Spleen (tissue), 11 donors: ENCODE measurements around the gene ATP8A2. TPM values are rescaled to one million over a fixed set of nuclear protein-coding genes. Genes with fewer than 3 reads are reported as not detected.

Source experiments
- DNase-seq: peaks from one replicate; pipeline ENCODE4 v3.0.0-alpha.2; 2020
- H3K27ac ChIP-seq, 8 donors: fragments of 200-600 bp; sonication (generic) in 7 of 8; 1 replicate in 4 of 8; 2 replicates in 4 of 8; pipeline versions ENCODE4 v1.5.0 to v1.8.0; 2016 to 2021; ENCODE audit warnings: inconsistent platforms in 4 of 8, mild to moderate bottlenecking in 4 of 8, moderate library complexity in 1 of 8
- H3K27me3 ChIP-seq, 7 donors: fragments of 200-600 bp; sonication (generic) in 6 of 7; replicated peaks in 1 of 7; 1 replicate in 4 of 7; 2 replicates in 3 of 7; pipeline versions ENCODE4 v1.5.0 to v1.8.0; 2016 to 2021; ENCODE audit warnings: inconsistent platforms in 3 of 7, mild to moderate bottlenecking in 1 of 7
- H3K36me3 ChIP-seq, 6 donors: fragments of 200-600 bp; sonication (generic) in 5 of 6; 1 replicate in 4 of 6; 2 replicates in 2 of 6; pipeline versions ENCODE4 v1.5.0 to v1.8.0; 2016 to 2021; ENCODE audit warnings: inconsistent platforms in 2 of 6
- H3K4me1 ChIP-seq, 6 donors: fragments of 200-600 bp; sonication (generic) in 5 of 6; 1 replicate in 3 of 6; 2 replicates in 3 of 6; pipeline versions ENCODE4 v1.5.0 to v1.8.0; 2016 to 2021; ENCODE audit warnings: inconsistent platforms in 3 of 6
- H3K4me3 ChIP-seq, 8 donors: fragments of 200-600 bp; sonication (generic) in 7 of 8; 1 replicate in 4 of 8; 2 replicates in 4 of 8; pipeline versions ENCODE4 v1.5.0 to v1.8.0; 2016 to 2021; ENCODE audit warnings: inconsistent platforms in 4 of 8, mild to moderate bottlenecking in 4 of 8, moderate library complexity in 2 of 8
- H3K9me3 ChIP-seq, 8 donors: fragments of 200-600 bp; sonication (generic) in 7 of 8; 1 replicate in 4 of 8; 2 replicates in 4 of 8; pipeline versions ENCODE4 v1.5.0 to v1.8.0; 2016 to 2021; ENCODE audit warnings: inconsistent platforms in 4 of 8
- CTCF ChIP-seq, 11 experiments: fragments of 200-600 bp in 7 of 11; fragments of 450-650 bp in 4 of 11; sonication (generic) in 4 of 11; IDR thresholded peaks in 8 of 11; conservative IDR thresholded peaks in 3 of 11; 1 replicate in 7 of 11; 2 replicates in 4 of 11; pipeline versions ENCODE4 v1.4.0 to v1.8.0; 2016 to 2021; ENCODE audit warnings: antibody characterized with exemption in 11 of 11, inconsistent platforms in 4 of 11, mild to moderate bottlenecking in 1 of 11
- POLR2A ChIP-seq, 3 donors: fragments of 450-650 bp; IDR thresholded peaks; one replicate each; pipeline ENCODE4 v1.5.1; 2017; ENCODE audit warnings: antibody characterized with exemption in 3 of 3, mild to moderate bottlenecking in 1 of 3
- POLR2AphosphoS5 ChIP-seq, 3 donors: sonication (generic); formaldehyde crosslinking; IDR thresholded peaks; one replicate each; pipeline ENCODE4 v1.5.1; 2017; ENCODE audit warnings: antibody characterized with exemption in 3 of 3
- WGBS, 5 donors: extraction: QIAGEN DNeasy Blood & Tissue Kit in 3 of 5; methylation state at CpG; one replicate each; pipeline versions ENCODE4 v1.1.5 to v1.1.7; 2013 to 2018; 5-methylcytosine and 5-hydroxymethylcytosine counted together
- intact Hi-C: fragments of 100-400 bp; cut with DNase I; formaldehyde crosslinking; loops from one replicate; pipeline ENCODE4 v1.15.0; 2023; ENCODE audit warnings: low total_unique reads
- polyA plus RNA-seq, 3 donors: library from polyadenylated mRNA; stranded (reverse); fragments of 200-250 nt; gene quantifications; one replicate each; pipeline ENCODE4 v1.2.1, GENCODE V29; 2013
- total RNA-seq, 7 donors: library from RNA; depleted of rRNA in 3 of 7; stranded (reverse); fragments of >200 nt in 3 of 7; fragmentation: NEBNext Ultra II Directional in 4 of 7; extraction: Animal tissue kit (Norgen Biotek cat#: 25700) in 4 of 7; gene quantifications; one replicate each; pipeline versions ENCODE4 v1.1.0 to v1.2.1, GENCODE V29; 2016 to 2021
- donor health status: healthy with polysubstance abuse.
- donor health status: DM: no; HTN: no; CAD: no; lungs with moderate emphysema.
- donor health status: DM: no; HTN: no; CAD: no.
- donor health status: Bipolar disorder and iron deficiency.
- donor health status: healthy.
- donor health status: DM: no; HTN: no; CAD: no.
- donor health status: DM: yes; HTN: yes; CAD: no.

The ATP8A2 gene
- total and polyA plus RNA-seq, 10 donors: 0.09 to 0.46 (median 0.25) TPM

- Histone ChIP-seq H3K9me3 (no peaks in the 10 kb centered on the region), H3K27ac (no peak overlapping the region), H3K36me3 (no peaks in the 10 kb centered on the region), H3K4me1 (peaks cover 0 to 5% (median 0%) of the 10 kb centered on the region in 6 donors), H3K4me3 (no peak overlapping the region), H3K27me3 (peaks cover 0 to 29% (median 0%) of the 10 kb centered on the region in 7 donors)
- peak; percentile 54 for DNase-seq
- no peak for TF ChIP-seq POLR2AphosphoS5 (IDR thresholded peaks at IDR 0.05)
- no peak for TF ChIP-seq CTCF (IDR thresholded peaks at IDR 0.05 in 8 of 11, conservative IDR thresholded peaks at IDR 0.05 in 3 of 11)
- intact Hi-C loops: no loop called here
- 85 to 90% (median 88%) methylated on average over 7 to 13 of the region's 13 CpGs for WGBS, 5 donors
These were observed 601.3 kb downstream of the ATP8A2 start for GRCh38 chr13:25973085-25973484.

DNA sequence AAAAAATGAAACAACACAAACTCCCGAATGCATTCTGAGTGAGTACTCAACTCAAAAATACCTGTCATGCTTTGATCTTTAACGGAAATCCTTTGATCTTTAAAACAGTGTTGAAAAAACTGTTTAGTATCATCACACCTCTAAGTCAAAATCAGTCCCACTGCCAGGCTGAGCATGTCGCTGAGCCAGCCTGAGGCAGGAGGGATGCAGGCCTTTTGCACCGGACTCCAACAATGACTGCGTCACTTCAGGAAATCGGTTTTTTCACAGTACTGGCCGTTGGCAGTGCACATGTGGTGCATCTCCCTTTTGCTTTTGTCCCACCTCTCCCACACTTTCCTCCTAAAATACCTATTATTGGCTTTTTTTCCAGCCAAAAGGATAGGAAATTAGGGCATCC, 601.8 kb downstream of the ATP8A2 start:
- H3K36me3 ChIP-seq: no peaks in the 10 kb centered on the region
- TF ChIP-seq POLR2A (IDR thresholded peaks at IDR 0.05) (no peak), CTCF (IDR thresholded peaks at IDR 0.05 in 8 of 11, conservative IDR thresholded peaks at IDR 0.05 in 3 of 11) (no peak), POLR2AphosphoS5 (IDR thresholded peaks at IDR 0.05) (no peak)
- intact Hi-C loops: no loop called here
- no peak overlapping the region for H3K27ac ChIP-seq
- H3K9me3 ChIP-seq: no peaks in the 10 kb centered on the region
- H3K4me1 ChIP-seq: peaks cover 0 to 5% (median 0%) of the 10 kb centered on the region in 6 donors
- WGBS, 5 donors: 60 to 71% (median 64%) methylated on average over 7 of the region's 7 CpGs
- no peak overlapping the region for H3K4me3 ChIP-seq
- peaks cover 0 to 29% (median 0%) of the 10 kb centered on the region in 7 donors for H3K27me3 ChIP-seq
- DNase-seq: no peak

DNA sequence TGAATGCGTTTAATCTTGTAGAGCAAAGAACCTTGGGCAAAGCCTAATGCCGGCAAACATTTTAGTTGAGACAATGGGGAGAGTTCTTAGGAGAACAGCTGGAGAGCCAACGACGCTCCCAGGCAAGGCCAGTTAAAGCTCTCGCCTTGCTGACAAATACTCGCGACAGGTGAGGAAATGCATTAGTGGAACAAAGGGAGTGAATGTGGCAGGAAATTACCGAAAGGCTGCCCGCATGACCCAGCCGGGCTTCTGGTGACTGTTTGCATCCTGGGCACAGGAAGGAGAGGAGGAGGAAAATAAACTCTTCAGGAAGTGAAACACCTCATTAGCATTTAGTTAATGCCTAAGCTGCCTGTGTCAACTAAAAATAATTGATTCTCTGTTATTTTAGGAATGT, 605.4 kb downstream of the ATP8A2 start:
- Histone ChIP-seq H3K27me3 (peaks cover 0 to 29% (median 0%) of the 10 kb centered on the region in 7 donors), H3K9me3 (no peaks in the 10 kb centered on the region), H3K4me3 (no peak overlapping the region), H3K4me1 (peaks cover 0 to 4% (median 0%) of the 10 kb centered on the region in 6 donors), H3K27ac (no peak overlapping the region), H3K36me3 (no peaks in the 10 kb centered on the region)
- WGBS, 5 donors: 17 to 25% (median 20%) methylated on average over 10 of the region's 10 CpGs
- DNase-seq: no peak
- intact Hi-C loops: no loop called here
- TF ChIP-seq POLR2A (IDR thresholded peaks at IDR 0.05) (no peak), CTCF (IDR thresholded peaks at IDR 0.05 in 8 of 11, conservative IDR thresholded peaks at IDR 0.05 in 3 of 11) (no peak), POLR2AphosphoS5 (IDR thresholded peaks at IDR 0.05) (no peak)

- H3K9me3 ChIP-seq: no peaks in the 10 kb centered on the region
- H3K36me3 ChIP-seq: no peaks in the 10 kb centered on the region
- intact Hi-C loops: no loop called here
- no peak for DNase-seq
- no peak overlapping the region for H3K27ac ChIP-seq
- no peak overlapping the region for H3K4me3 ChIP-seq
- peaks cover 0 to 4% (median 0%) of the 10 kb centered on the region in 6 donors for H3K4me1 ChIP-seq
- H3K27me3 ChIP-seq: peaks cover 0 to 29% (median 0%) of the 10 kb centered on the region in 7 donors
- no peak for TF ChIP-seq POLR2AphosphoS5 (IDR thresholded peaks at IDR 0.05)
- TF ChIP-seq POLR2A (IDR thresholded peaks at IDR 0.05): no peak
- no peak for TF ChIP-seq CTCF (IDR thresholded peaks at IDR 0.05 in 8 of 11, conservative IDR thresholded peaks at IDR 0.05 in 3 of 11)
- WGBS, 5 donors: 43 to 63% (median 57%) methylated on average over 4 of the region's 4 CpGs
These were observed 605.9 kb downstream of the ATP8A2 start for GRCh38 chr13:25977671-25978070.
